GM12878 (cell line): ENCODE results near the gene KIRREL3. TPM values are rescaled to one million over a fixed set of nuclear protein-coding genes. Genes with fewer than 3 reads are reported as not detected.

Experiments
- ATAC-seq: fragments of 200-7000 bp; cut with Tn5 transposase; 3 replicates; pipeline ENCODE4 v1.9.1; 2020; ENCODE audit warnings: mild to moderate bottlenecking, moderate library complexity
- BruUV-seq: library from RNA; stranded (reverse); fragments of 400-500 nt; replicated peaks from 2 replicates; lab custom pipeline; 2021; lab: Mats Ljungman, UMichigan
- CTCF ChIA-PET: fragments of 300-600 bp; sonication (Branson Sonifier 250); formaldehyde crosslinking; extraction: SDS; loops from one replicate; lab custom pipeline; 2021; ENCODE audit warnings: inconsistent platforms; lab: Yijun Ruan, JAX
- POLR2A ChIA-PET: fragments of 350-600 bp; formaldehyde crosslinking; extraction: SDS; loops from one replicate; lab custom pipeline; 2021; ENCODE audit warnings: inconsistent platforms; lab: Charles Lee
- RAD21 ChIA-PET: fragments of 300-600 bp; sonication (Branson Sonifier 250); formaldehyde crosslinking; loops from one replicate; lab custom pipeline; 2023; ENCODE audit warnings: antibody characterized with exemption; ENCODE audit not compliant: unreplicated experiment; lab: Charles Lee
- SMC1A ChIA-PET: fragments of 300-600 bp; sonication (Branson Sonifier 250); formaldehyde crosslinking; loops from one replicate; lab custom pipeline; 2023; ENCODE audit not compliant: unreplicated experiment, uncharacterized antibody; lab: Charles Lee
- DNase-seq: peaks from one replicate; pipeline ENCODE4 v3.0.0-alpha.2; 2011; ENCODE audit warnings: low read depth, low spot score
- FAIRE-seq: peaks from 3 replicates; lab custom pipeline; 2011; peaks lifted over from hg19 to GRCh38; lab: Jason Lieb, UNC
- H2AFZ ChIP-seq: 2 replicates; pipeline ENCODE4 v1.6.0; 2011; ENCODE audit warnings: low read depth, low read length, control low read depth; ENCODE audit not compliant: control insufficient read depth
- H3K27ac ChIP-seq: 2 replicates; pipeline ENCODE4 v1.5.1; 2011; ENCODE audit warnings: control low read depth; ENCODE audit not compliant: control insufficient read depth, insufficient read depth
- H3K27me3 ChIP-seq, 2 experiments: replicated peaks in 1 of 2; 2 replicates each; pipeline versions ENCODE4 v1.6.0 to v1.6.1; 2011; ENCODE audit warnings: low read length in 1 of 2; ENCODE audit not compliant: control insufficient read depth in 2 of 2, insufficient read depth in 2 of 2
- H3K36me3 ChIP-seq, 2 experiments: 2 replicates each; pipeline ENCODE4 v1.5.1; 2011; ENCODE audit warnings: low read length in 1 of 2; ENCODE audit not compliant: control insufficient read depth in 2 of 2, insufficient read depth in 2 of 2
- H3K4me1 ChIP-seq: 2 replicates; pipeline ENCODE4 v1.6.1; 2011; ENCODE audit warnings: mild to moderate bottlenecking, low read length, moderate library complexity, mixed read lengths; ENCODE audit not compliant: control insufficient read depth, insufficient read depth
- H3K4me2 ChIP-seq: 2 replicates; pipeline ENCODE4 v1.6.0; 2011; ENCODE audit warnings: control low read depth; ENCODE audit not compliant: control insufficient read depth, insufficient read depth
- H3K4me3 ChIP-seq: fragments of 200-600 bp; sonication (generic); 2 replicates; pipeline ENCODE4 v1.5.1; 2016
- H3K79me2 ChIP-seq: 2 replicates; pipeline ENCODE4 v1.6.0; 2011; ENCODE audit warnings: low read length; ENCODE audit not compliant: control insufficient read depth, insufficient read depth
- H3K9ac ChIP-seq: 2 replicates; pipeline ENCODE4 v1.8.0; 2011; ENCODE audit warnings: low read length, control low read depth, mixed read lengths; ENCODE audit not compliant: control insufficient read depth, insufficient read depth
- H3K9me3 ChIP-seq: replicated peaks from 3 replicates; pipeline ENCODE4 v1.5.1; 2011; ENCODE audit warnings: mild to moderate bottlenecking, low read length; ENCODE audit not compliant: control insufficient read depth, insufficient read depth
- H4K20me1 ChIP-seq: 2 replicates; pipeline ENCODE4 v1.6.0; 2011; ENCODE audit not compliant: control insufficient read depth, insufficient read depth
- BCL11A ChIP-seq: IDR thresholded peaks from 2 replicates; pipeline ENCODE4 v1.6.1; 2011; ENCODE audit warnings: low read depth, low read length
- BMI1 ChIP-seq: fragments of 450-650 bp; IDR thresholded peaks from 2 replicates; pipeline ENCODE4 v1.6.1; 2016; ENCODE audit warnings: mild to moderate bottlenecking, moderate library complexity, borderline replicate concordance
- EED ChIP-seq: sonication (generic); IDR thresholded peaks from 2 replicates; pipeline ENCODE4 v1.6.1; 2016; ENCODE audit warnings: antibody characterized with exemption, low read depth
- IRF3 ChIP-seq: fragments of 450-650 bp; IDR thresholded peaks from 2 replicates; pipeline ENCODE4 v1.6.1; 2014; ENCODE audit warnings: mild to moderate bottlenecking
- MEF2B ChIP-seq: fragments of 450-650 bp; IDR thresholded peaks from 2 replicates; pipeline ENCODE4 v1.6.1; 2018; ENCODE audit warnings: mild to moderate bottlenecking, moderate library complexity; ENCODE audit not compliant: partially characterized antibody, poor library complexity, severe bottlenecking
- NKRF ChIP-seq: fragments of 450-650 bp; conservative IDR thresholded peaks from 2 replicates; pipeline ENCODE4 v1.6.1; 2017; ENCODE audit warnings: mild to moderate bottlenecking, moderate library complexity
- NR2C1 ChIP-seq: fragments of 450-650 bp; IDR thresholded peaks from 2 replicates; pipeline ENCODE4 v1.6.1; 2017; ENCODE audit warnings: antibody characterized with exemption, mild to moderate bottlenecking, moderate library complexity
- NR2C2 ChIP-seq: IDR thresholded peaks from 2 replicates; pipeline ENCODE4 v1.6.1; 2011; ENCODE audit warnings: borderline replicate concordance, low read depth; ENCODE audit not compliant: control insufficient read depth, insufficient read length
- RB1 ChIP-seq: fragments of 450-650 bp; formaldehyde crosslinking; IDR thresholded peaks from 2 replicates; pipeline ENCODE4 v1.6.1; 2017; ENCODE audit warnings: mild to moderate bottlenecking, borderline replicate concordance
- ZNF687 ChIP-seq: fragments of 450-650 bp; IDR thresholded peaks from 2 replicates; pipeline ENCODE4 v1.6.1; 2017; ENCODE audit warnings: mild to moderate bottlenecking, moderate library complexity
- WGBS: methylation state at CpG from one replicate; pipeline ENCODE4 v1.1.6; 2016; ENCODE audit warnings: low lambda C conversion rate; ENCODE audit not compliant: insufficient replicate concordance, insufficient coverage; ENCODE audit errors: missing lambda C conversion rate; 5-methylcytosine and 5-hydroxymethylcytosine counted together
- in situ Hi-C: fragments of 300-500 bp; cut with MboI; formaldehyde crosslinking; loops from 9 replicates; pipeline ENCODE4 v1.14.3; 2018; ENCODE audit warnings: mixed read lengths
- intact Hi-C: fragments of 100-400 bp; cut with micrococcal nuclease; formaldehyde crosslinking; loops from one replicate; pipeline ENCODE4 v1.14.2; 2022; ENCODE audit not compliant: unreplicated experiment
- polyA plus RNA-seq, 11 experiments: library from polyadenylated mRNA; depleted of rRNA in 4 of 11; unstranded in 6 of 11; stranded (reverse) in 5 of 11; fragments of >200 nt; fragmentation: Nextera tagmentation in 4 of 11; fragmentation: Illumina TruSeq in 1 of 11; extraction: Ambion mirVana in 4 of 11; extraction: Trizol in 1 of 11; gene quantifications; 1 replicate in 1 of 11; 2 replicates in 10 of 11; pipeline versions ENCODE4 v1.2.1 to v1.2.3, GENCODE V29; 2011 to 2016; ENCODE audit warnings: inconsistent platforms in 2 of 11, missing spikeins in 2 of 11, low read depth in 1 of 11
- total RNA-seq, 4 experiments: library from RNA; depleted of rRNA in 3 of 4; stranded (reverse); fragments of >200 nt in 3 of 4; fragmentation: Illumina TruSeq in 1 of 4; extraction: Trizol in 1 of 4; gene quantifications; 2 replicates each; pipeline versions ENCODE4 v1.2.1 to v1.2.3, GENCODE V29; 2013 to 2021

Gene KIRREL3
- total and polyA plus RNA-seq, 10 of the 15 experiments (the other 5 are each of a cell fraction or from before 2014, with no cell fraction given): under 0.01 TPM; not detected in 9

- no peaks in the 10 kb centered on the region for H3K9me3 ChIP-seq
- no peak for ATAC-seq
- SMC1A ChIA-PET: interaction anchor here (0.7 kb wide), 1 partner anchor 94 kb away, joined by 3 read pairs; no protein-coding TSS in a partner anchor
These were observed 35.2 kb downstream of the KIRREL3 start for GRCh38 chr11:126965331-126965730.

GRCh38 chr11:126963603-126964363, 36.8 kb downstream of the KIRREL3 start:
- H3K9me3 ChIP-seq: no peaks in the 10 kb centered on the region
- H3K27me3 ChIP-seq: peaks cover 0 to 8% of the 10 kb centered on the region in 2 experiments; a peak in 2 of 4 replicates
- H3K4me2 ChIP-seq: no peak overlapping the region
- no peak overlapping the region for H3K4me3 ChIP-seq
- ATAC-seq (no peak), DNase-seq (no peak), FAIRE-seq (no peak)
- intact Hi-C loops: no loop called here
- RAD21 ChIA-PET: no interaction called here
- no peak overlapping the region for H2AFZ ChIP-seq
- no peaks in the 10 kb centered on the region for H3K79me2 ChIP-seq
- POLR2A ChIA-PET: no interaction called here
- 2% methylated on average over 3 of the region's 3 CpGs for WGBS
- H3K36me3 ChIP-seq: no peaks in the 10 kb centered on the region
- no TSS peak for BruUV-seq
- CTCF ChIA-PET: no interaction called here
- SMC1A ChIA-PET: no interaction called here
- no peak overlapping the region for H3K27ac ChIP-seq
- in situ Hi-C loops: no loop called here
- H3K4me1 ChIP-seq: no peaks in the 10 kb centered on the region
- no peak overlapping the region for H3K9ac ChIP-seq
- no peaks in the 10 kb centered on the region for H4K20me1 ChIP-seq
- TF ChIP-seq BCL11A (no peak), ZNF687 (no peak), BMI1 (no peak), EED (no peak), NKRF (no peak), NR2C2 (no peak), IRF3 (no peak), MEF2B (no peak)

More at GRCh38 chr11:126965331-126965730, 35.2 kb downstream of the KIRREL3 start:
- no peak overlapping the region for H3K4me3 ChIP-seq
- no peaks in the 10 kb centered on the region for H4K20me1 ChIP-seq
- RAD21 ChIA-PET: no interaction called here
- no peak overlapping the region for H3K27ac ChIP-seq
- DNase-seq: no peak
- no peaks in the 10 kb centered on the region for H3K79me2 ChIP-seq
- POLR2A ChIA-PET: no interaction called here
- H3K36me3 ChIP-seq: no peaks in the 10 kb centered on the region
- CTCF ChIA-PET: no interaction called here
- H3K4me1 ChIP-seq: no peaks in the 10 kb centered on the region
- WGBS: 42% methylated on average over 6 of the region's 6 CpGs
- intact Hi-C loops: no loop called here
- H3K4me2 ChIP-seq: no peak overlapping the region
- no peak overlapping the region for H3K9ac ChIP-seq
- no TSS peak for BruUV-seq
- H3K27me3 ChIP-seq: peaks cover 0 to 12% of the 10 kb centered on the region in 2 experiments; a peak in 2 of 4 replicates
- no peak for FAIRE-seq
- TF ChIP-seq NR2C1: no peak
- TF ChIP-seq RB1: no peak
- in situ Hi-C loops: no loop called here
- no peak overlapping the region for H2AFZ ChIP-seq
